H1 (cell line): Measurements from ENCODE around the gene DGAT2. TPM values are rescaled to one million over a fixed set of nuclear protein-coding genes. Genes with fewer than 3 reads are reported as not detected.

ENCODE experiments used
- RAD21 ChIP-seq, 2 experiments: IDR thresholded peaks in 1 of 2; conservative IDR thresholded peaks in 1 of 2; 2 replicates each; pipeline ENCODE4 v1.6.1; 2011; ENCODE audit warnings: low read depth in 2 of 2, low read length in 2 of 2, improper control_type of control experiment in 1 of 2, inconsistent platforms in 1 of 2, mild to moderate bottlenecking in 1 of 2, moderate library complexity in 1 of 2
- polyA plus RNA-seq, 7 experiments: library from polyadenylated mRNA; depleted of rRNA in 3 of 7; stranded (reverse) in 5 of 7; unstranded in 2 of 7; fragments of >200 nt in 5 of 7; fragments of 200-250 nt in 2 of 7; gene quantifications; 1 replicate in 5 of 7; 2 replicates in 1 of 7; 4 replicates in 1 of 7; pipeline versions ENCODE4 v1.2.1 to v1.2.3, GENCODE V29; 2011 to 2013; ENCODE audit warnings: missing spikeins in 2 of 7, mixed read lengths in 2 of 7
- total RNA-seq: library from RNA; stranded (reverse); fragmentation: NEBNext Ultra II Directional; extraction: Animal tissue kit (Norgen Biotek cat#: 25700); gene quantifications from 2 replicates; pipeline ENCODE4 v1.2.1, GENCODE V29; 2021

The DGAT2 gene
- total and polyA plus RNA-seq, 2 of the 8 experiments (the other 6 are each of a cell fraction or from before 2014, with no cell fraction given) = 3.2 to 5.9 TPM

DNA sequence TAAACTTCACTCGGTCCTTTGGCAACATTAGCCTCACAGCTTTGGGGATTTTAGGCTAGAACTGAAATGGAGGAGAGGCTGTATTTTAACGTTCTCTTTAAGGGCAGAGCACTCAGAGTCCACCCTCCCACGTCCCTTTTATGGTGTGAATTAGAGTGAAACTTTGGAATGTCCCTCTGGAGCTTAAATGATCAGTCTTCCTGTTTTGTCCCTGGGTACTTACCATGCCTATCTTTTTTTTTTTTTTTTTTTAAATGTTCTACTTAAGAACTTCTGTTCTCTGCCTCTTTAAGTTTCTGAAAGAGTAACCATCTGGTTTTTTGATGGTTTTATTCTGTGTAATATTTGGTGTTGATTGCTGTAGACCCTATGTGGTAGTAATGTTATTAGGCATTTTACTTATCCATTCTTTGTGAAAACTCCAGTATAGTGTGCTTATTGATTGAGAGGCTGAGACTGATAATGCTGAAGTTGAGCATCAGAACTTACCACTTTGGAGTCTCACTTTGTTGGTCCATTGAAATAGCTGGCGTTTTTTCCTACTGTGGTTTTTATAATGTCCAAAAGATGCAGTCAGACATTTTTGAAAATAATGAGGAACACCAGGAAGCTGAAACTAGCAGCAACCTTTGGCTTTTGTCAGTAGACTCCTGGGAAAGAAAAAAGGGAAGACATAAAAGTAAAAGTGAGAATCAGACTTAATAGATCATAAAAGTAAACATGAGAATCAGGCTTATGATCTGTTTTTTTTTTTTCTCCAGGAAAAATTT lies 58.1 kb downstream of the DGAT2 start (continued):
- no peak for TF ChIP-seq RAD21 (IDR thresholded peaks at IDR 0.05 in 1 of 2, conservative IDR thresholded peaks at IDR 0.05 in 1 of 2; ENCODE audit: low read depth in 2 of 2, low read length in 2 of 2)
